PC-3 (cell line): ENCODE measurements around the gene CACNA1C.

Experiments
- CTCF ChIP-seq: fragments of 300-600 bp; sonication (generic); conservative IDR thresholded peaks from 2 replicates; pipeline ENCODE4 v1.5.1; 2017; ENCODE audit warnings: antibody characterized with exemption, low read depth, mild to moderate bottlenecking, low read length
- EZH2 ChIP-seq: fragments of 300-600 bp; sonication (generic); IDR thresholded peaks from one replicate; pipeline ENCODE4 v1.6.1; 2017; ENCODE audit warnings: antibody characterized with exemption, mild to moderate bottlenecking, low read length; ENCODE audit not compliant: unreplicated experiment
- EZH2phosphoT487 ChIP-seq: fragments of 300-600 bp; sonication (generic); IDR thresholded peaks from 2 replicates; pipeline ENCODE4 v1.6.1; 2018; ENCODE audit warnings: mild to moderate bottlenecking, antibody characterized with exemption, low read length, borderline replicate concordance

- TF ChIP-seq CTCF (no peak), EZH2phosphoT487 (no peak), EZH2 (no peak)
Observed at GRCh38 chr12:2639020-2639298, 586.2 kb downstream of the CACNA1C start.
